ENCODE results near the gene MDM2.

The MDM2 gene

DNA sequence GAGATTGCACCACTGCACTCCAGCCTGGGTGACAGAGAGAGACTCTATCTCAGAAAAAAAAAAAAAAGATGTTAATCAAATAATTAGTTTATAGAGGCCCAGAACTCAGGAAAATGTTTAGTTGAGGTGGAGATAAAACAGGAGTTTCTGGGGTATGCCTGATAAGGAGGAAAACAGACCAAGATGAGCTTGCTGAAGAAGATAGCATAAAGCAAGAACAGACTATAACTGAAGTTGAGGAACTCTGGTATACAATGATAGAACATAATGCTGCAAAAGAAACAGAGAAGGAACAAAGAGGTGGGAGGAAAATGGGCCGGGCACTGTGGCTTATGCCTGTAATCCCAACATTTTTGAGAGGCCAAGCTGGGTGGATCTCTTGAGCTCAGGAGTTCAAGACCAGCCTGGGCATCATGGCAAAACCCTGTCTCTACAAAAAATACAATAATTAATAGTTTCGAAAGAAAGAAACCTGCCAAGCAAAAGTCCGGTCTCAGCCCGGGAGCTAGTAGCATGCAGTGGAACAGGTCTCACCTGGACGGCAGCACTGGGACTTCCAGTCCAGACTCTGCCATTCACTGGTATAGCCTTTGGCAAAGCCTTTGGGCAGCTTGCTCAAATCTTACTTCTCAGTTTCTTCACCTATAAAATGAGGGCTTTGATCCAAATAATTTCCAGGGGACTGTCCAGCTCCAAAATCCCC is 36.6 kb upstream of the MDM2 start:
- TF ChIP-seq EGR1 (IDR thresholded peaks at IDR 0.05) (no peak), TEAD4 (IDR thresholded peaks at IDR 0.05) (no peak)

DNA sequence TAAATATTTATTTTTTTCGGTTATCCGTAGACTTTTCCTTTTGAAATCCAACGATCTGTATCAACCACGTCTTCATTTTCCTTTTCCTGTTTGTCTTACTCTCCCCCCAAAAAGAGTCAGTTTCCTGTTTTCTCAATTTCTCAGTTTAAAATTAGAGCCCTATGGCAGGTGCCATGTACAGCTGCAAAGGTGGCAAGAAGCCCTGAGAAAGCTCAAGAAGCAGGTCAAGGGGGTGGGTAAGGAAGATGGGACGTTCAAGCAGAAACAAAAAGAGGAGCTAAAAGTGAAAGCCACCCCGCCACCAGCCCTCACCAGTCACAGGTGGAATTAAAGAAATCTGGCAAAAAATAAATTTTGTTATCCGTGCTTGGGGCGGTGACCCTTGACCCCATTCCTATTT is 35.3 kb upstream of the MDM2 start:
- no peak for TF ChIP-seq CEBPB (IDR thresholded peaks at IDR 0.05)
- no peak for TF ChIP-seq RAD21 (IDR thresholded peaks at IDR 0.05; ENCODE audit: low read depth)
- TF ChIP-seq FOXM1 (IDR thresholded peaks at IDR 0.05; ENCODE audit: borderline replicate concordance, low read depth): no peak
- TF ChIP-seq, protein P1, sequence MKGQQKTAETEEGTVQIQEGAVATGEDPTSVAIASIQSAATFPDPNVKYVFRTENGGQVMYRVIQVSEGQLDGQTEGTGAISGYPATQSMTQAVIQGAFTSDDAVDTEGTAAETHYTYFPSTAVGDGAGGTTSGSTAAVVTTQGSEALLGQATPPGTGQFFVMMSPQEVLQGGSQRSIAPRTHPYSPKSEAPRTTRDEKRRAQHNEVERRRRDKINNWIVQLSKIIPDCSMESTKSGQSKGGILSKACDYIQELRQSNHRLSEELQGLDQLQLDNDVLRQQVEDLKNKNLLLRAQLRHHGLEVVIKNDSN (IDR thresholded peaks at IDR 0.05): no peak

DNA sequence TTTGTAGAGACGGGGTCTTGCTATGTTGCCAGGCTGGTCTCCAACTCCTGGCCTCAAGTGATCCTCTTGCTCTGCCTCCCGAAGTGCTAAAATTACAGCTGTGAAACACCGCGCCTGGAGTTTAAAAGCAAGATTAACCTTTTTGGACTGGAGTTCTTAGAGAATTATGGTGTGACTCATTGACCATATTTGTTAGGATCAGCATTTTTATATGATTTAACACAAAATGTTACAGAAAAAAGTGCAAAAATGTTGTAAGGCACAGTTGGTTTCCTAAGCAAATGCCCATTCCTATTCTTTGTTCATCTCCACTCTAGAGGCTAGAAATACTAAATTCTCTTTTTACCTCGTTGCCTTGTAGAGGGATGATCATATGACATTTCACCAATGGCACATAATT is 34.4 kb upstream of the MDM2 start:
- TF ChIP-seq EP300 (IDR thresholded peaks at IDR 0.05; ENCODE audit: borderline replicate concordance): no peak

DNA sequence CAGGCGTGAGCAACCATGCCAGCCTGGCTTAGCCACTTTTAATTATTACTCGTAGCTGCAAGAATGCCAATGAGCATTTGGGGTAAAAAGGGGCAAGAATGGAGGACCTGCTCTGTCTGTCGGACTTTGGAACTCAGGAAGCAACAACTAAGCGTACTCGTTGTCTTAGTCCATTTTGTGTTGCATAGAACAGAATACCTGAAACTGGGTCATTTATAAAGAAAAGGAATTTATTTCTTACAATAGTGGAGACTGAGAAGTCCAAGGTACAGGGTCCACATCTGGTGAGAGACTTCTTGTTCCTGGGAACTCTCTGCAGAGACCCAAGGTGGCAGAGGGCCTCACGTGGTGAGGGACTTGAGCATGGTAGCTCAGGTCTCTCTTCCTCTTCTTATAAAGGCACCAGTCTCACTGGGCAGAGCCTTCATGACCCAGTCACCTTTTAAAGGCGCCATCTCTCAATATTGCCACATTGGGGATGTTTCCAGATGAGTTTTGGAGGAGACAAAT is 32.8 kb upstream of the MDM2 start:
- TF ChIP-seq CEBPB (IDR thresholded peaks at IDR 0.05) (no peak), TCF12 (IDR thresholded peaks at IDR 0.05; ENCODE audit: low read depth) (no peak), TEAD4 (IDR thresholded peaks at IDR 0.05) (no peak), EP300 (IDR thresholded peaks at IDR 0.05; ENCODE audit: borderline replicate concordance) (no peak), EGR1 (IDR thresholded peaks at IDR 0.05) (no peak), CREB1 (IDR thresholded peaks at IDR 0.05; ENCODE audit: low read depth) (no peak), RAD21 (IDR thresholded peaks at IDR 0.05; ENCODE audit: low read depth) (no peak), TAF1 (IDR thresholded peaks at IDR 0.05; ENCODE audit: low read depth) (no peak), NFIC (IDR thresholded peaks at IDR 0.05) (no peak), YY1 (IDR thresholded peaks at IDR 0.05; ENCODE audit: low read depth) (no peak), FOXM1 (IDR thresholded peaks at IDR 0.05; ENCODE audit: borderline replicate concordance, low read depth) (no peak), ZBTB7A (IDR thresholded peaks at IDR 0.05; ENCODE audit: low read depth) (no peak)
- TF ChIP-seq, protein P2, sequence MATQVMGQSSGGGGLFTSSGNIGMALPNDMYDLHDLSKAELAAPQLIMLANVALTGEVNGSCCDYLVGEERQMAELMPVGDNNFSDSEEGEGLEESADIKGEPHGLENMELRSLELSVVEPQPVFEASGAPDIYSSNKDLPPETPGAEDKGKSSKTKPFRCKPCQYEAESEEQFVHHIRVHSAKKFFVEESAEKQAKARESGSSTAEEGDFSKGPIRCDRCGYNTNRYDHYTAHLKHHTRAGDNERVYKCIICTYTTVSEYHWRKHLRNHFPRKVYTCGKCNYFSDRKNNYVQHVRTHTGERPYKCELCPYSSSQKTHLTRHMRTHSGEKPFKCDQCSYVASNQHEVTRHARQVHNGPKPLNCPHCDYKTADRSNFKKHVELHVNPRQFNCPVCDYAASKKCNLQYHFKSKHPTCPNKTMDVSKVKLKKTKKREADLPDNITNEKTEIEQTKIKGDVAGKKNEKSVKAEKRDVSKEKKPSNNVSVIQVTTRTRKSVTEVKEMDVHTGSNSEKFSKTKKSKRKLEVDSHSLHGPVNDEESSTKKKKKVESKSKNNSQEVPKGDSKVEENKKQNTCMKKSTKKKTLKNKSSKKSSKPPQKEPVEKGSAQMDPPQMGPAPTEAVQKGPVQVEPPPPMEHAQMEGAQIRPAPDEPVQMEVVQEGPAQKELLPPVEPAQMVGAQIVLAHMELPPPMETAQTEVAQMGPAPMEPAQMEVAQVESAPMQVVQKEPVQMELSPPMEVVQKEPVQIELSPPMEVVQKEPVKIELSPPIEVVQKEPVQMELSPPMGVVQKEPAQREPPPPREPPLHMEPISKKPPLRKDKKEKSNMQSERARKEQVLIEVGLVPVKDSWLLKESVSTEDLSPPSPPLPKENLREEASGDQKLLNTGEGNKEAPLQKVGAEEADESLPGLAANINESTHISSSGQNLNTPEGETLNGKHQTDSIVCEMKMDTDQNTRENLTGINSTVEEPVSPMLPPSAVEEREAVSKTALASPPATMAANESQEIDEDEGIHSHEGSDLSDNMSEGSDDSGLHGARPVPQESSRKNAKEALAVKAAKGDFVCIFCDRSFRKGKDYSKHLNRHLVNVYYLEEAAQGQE (IDR thresholded peaks at IDR 0.05; ENCODE audit: low read depth): no peak
- TF ChIP-seq, protein P1 (IDR thresholded peaks at IDR 0.05): no peak
- TF ChIP-seq, protein P3, sequence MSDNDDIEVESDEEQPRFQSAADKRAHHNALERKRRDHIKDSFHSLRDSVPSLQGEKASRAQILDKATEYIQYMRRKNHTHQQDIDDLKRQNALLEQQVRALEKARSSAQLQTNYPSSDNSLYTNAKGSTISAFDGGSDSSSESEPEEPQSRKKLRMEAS (IDR thresholded peaks at IDR 0.05): no peak

DNA sequence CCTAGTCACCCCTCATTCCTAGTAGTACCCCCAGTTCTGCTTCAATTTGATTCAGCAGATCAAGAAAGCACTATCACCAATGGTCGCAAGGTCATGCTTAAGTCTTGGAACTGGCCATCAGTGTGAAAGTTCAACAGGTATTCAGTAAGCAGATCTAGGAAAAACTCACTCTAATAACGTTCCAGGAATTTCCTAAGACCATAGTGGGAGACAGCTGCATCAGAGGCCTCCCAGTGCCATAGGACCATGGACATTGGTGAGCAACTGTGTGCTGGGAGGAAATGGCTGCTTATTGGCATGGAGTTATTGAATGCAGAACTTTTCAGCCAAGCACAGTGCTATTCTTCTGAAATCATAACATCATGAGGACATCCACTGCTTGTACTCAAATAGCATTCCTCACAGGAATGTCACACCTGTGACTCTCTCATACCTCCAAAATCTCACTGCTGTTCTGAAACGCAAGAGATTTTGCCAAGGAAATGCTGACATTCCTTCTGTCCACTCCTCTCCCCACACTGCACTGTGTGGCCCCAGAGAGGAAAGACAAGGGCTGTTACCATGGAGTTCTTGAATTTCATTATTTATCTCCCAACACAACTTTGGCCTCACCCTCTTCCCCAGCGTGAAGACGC is 30.9 kb upstream of the MDM2 start:
- TF ChIP-seq, protein P2 (IDR thresholded peaks at IDR 0.05; ENCODE audit: low read depth): no peak
- no peak for TF ChIP-seq NFIC (IDR thresholded peaks at IDR 0.05)
- TF ChIP-seq CEBPB (IDR thresholded peaks at IDR 0.05): no peak
- TF ChIP-seq, protein P3 (IDR thresholded peaks at IDR 0.05): no peak
- TF ChIP-seq EP300 (IDR thresholded peaks at IDR 0.05; ENCODE audit: borderline replicate concordance): no peak

DNA sequence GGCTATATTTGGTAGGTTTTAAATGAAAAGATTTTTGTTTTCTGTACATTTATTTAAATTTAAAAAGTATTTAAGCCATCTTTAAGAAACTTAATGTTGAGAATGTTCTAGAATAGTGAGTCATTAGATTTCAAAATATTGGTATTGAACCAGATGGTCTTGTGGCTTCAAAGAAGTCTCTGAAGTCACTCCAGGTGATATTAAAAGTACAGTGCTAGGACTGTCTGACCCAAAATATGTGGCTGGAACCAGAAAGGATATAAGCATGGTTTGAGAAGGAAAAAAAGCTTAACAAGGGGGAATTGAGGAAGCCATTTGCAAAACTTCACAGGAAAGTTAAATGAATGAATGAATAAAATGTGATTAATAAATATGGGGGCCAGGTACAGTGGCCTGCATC is 28.7 kb upstream of the MDM2 start:
- no peak for TF ChIP-seq RAD21 (IDR thresholded peaks at IDR 0.05; ENCODE audit: low read depth)

DNA sequence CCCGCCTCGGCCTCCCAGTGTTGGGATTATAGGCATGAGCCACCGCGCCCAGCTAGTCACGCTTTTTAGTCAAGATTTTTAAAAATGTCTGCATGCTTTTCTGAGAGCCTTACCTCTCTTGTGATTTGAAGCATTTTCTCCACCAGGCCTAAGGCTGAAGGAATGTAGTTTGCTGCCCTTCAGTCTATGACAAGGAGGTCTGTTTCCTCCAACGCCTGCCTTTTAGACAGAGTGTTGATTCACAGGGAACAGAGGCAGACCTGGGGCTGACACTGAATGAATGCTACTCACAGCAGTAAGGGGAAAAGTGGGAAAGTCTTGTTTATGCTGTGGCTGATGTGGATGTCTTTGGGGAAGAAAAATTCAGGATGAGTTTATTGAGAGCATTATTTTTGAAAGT is 27.2 kb upstream of the MDM2 start:
- TF ChIP-seq, protein P2 (IDR thresholded peaks at IDR 0.05; ENCODE audit: low read depth): no peak
- TF ChIP-seq ZBTB7A (IDR thresholded peaks at IDR 0.05; ENCODE audit: low read depth): no peak
- TF ChIP-seq, protein P1 (IDR thresholded peaks at IDR 0.05): no peak
- no peak for TF ChIP-seq CEBPB (IDR thresholded peaks at IDR 0.05)
- TF ChIP-seq, protein P3 (IDR thresholded peaks at IDR 0.05): no peak
- no peak for TF ChIP-seq NFIC (IDR thresholded peaks at IDR 0.05)
- TF ChIP-seq RAD21 (IDR thresholded peaks at IDR 0.05; ENCODE audit: low read depth): no peak
- no peak for TF ChIP-seq TEAD4 (IDR thresholded peaks at IDR 0.05)
- TF ChIP-seq EGR1 (IDR thresholded peaks at IDR 0.05): no peak
- no peak for TF ChIP-seq CREB1 (IDR thresholded peaks at IDR 0.05; ENCODE audit: low read depth)
- TF ChIP-seq EP300 (IDR thresholded peaks at IDR 0.05; ENCODE audit: borderline replicate concordance): no peak
- no peak for TF ChIP-seq FOXM1 (IDR thresholded peaks at IDR 0.05; ENCODE audit: borderline replicate concordance, low read depth)
- TF ChIP-seq TCF12 (IDR thresholded peaks at IDR 0.05; ENCODE audit: low read depth): no peak
- TF ChIP-seq YY1 (IDR thresholded peaks at IDR 0.05; ENCODE audit: low read depth): no peak
- TF ChIP-seq TAF1 (IDR thresholded peaks at IDR 0.05; ENCODE audit: low read depth): no peak
